H1 (cell line): ENCODE measurements around the gene MMP15. TPM values are rescaled to one million over a fixed set of nuclear protein-coding genes. Genes with fewer than 3 reads are reported as not detected.
"Not testable (repeated sequence)": the region's sequence is repeated elsewhere in the genome, so short reads cannot be mapped to it uniquely, and the experiment has no call there.

Experiments used
- CTCF ChIA-PET: fragments of 300-600 bp; sonication (Branson Sonifier 250); formaldehyde crosslinking; loops from one replicate; lab custom pipeline; 2021; ENCODE audit not compliant: partially characterized antibody; lab: Charles Lee
- POLR2A ChIA-PET: fragments of 300-600 bp; sonication (Branson Sonifier 250); formaldehyde crosslinking; loops from one replicate; lab custom pipeline; 2021; ENCODE audit warnings: inconsistent platforms; ENCODE audit not compliant: partially characterized antibody; lab: Charles Lee
- DNase-seq, 2 experiments: peaks; one replicate each; pipeline versions ENCODE4 v3.0.0 to v3.0.0-alpha.2; 2010 to 2022; ENCODE audit warnings: low spot score in 2 of 2, low read depth in 1 of 2, mixed read lengths in 1 of 2
- FAIRE-seq: peaks from 2 replicates; lab custom pipeline; 2011; peaks lifted over from hg19 to GRCh38; lab: Jason Lieb, UNC
- H2AFZ ChIP-seq: 2 replicates; pipeline ENCODE4 v1.8.1; 2012; ENCODE audit warnings: low read length, inconsistent platforms
- H2AK5ac ChIP-seq: 2 replicates; pipeline ENCODE4 v1.6.1; 2013; ENCODE audit warnings: low read depth, low read length
- H2BK120ac ChIP-seq: replicated peaks from 2 replicates; pipeline ENCODE3; 2013; ENCODE audit warnings: low read depth, low read length, inconsistent platforms
- H2BK12ac ChIP-seq: 2 replicates; pipeline ENCODE4 v1.6.1; 2013; ENCODE audit warnings: low read depth, low read length
- H2BK15ac ChIP-seq: 2 replicates; pipeline ENCODE4 v1.6.1; 2013; ENCODE audit warnings: low read length
- H2BK20ac ChIP-seq: 2 replicates; pipeline ENCODE4 v1.6.1; 2013; ENCODE audit warnings: low read length
- H2BK5ac ChIP-seq: 2 replicates; pipeline ENCODE4 v1.6.1; 2013; ENCODE audit warnings: low read depth, low read length
- H3K14ac ChIP-seq: 2 replicates; pipeline ENCODE4 v1.6.1; 2013; ENCODE audit warnings: inconsistent platforms; ENCODE audit not compliant: insufficient read length
- H3K18ac ChIP-seq: 2 replicates; pipeline ENCODE4 v1.6.1; 2013; ENCODE audit warnings: low read length; ENCODE audit errors: extremely low read depth
- H3K23ac ChIP-seq: 2 replicates; pipeline ENCODE4 v1.6.1; 2013; ENCODE audit warnings: inconsistent platforms; ENCODE audit not compliant: insufficient read length
- H3K23me2 ChIP-seq: 2 replicates; pipeline ENCODE4 v1.6.1; 2013; ENCODE audit warnings: low read depth, low read length
- H3K27ac ChIP-seq: 2 replicates; pipeline ENCODE4 v1.6.1; 2011; ENCODE audit warnings: low read depth, low read length, inconsistent platforms
- H3K27me3 ChIP-seq, 4 experiments: replicated peaks in 1 of 4; 1 replicate in 1 of 4; 2 replicates in 3 of 4; pipeline versions ENCODE4 v1.6.1 to v1.8.1; 2011 to 2013; ENCODE audit warnings: low read length in 3 of 4, mild to moderate bottlenecking in 3 of 4, inconsistent platforms in 2 of 4, mixed read lengths in 2 of 4, moderate library complexity in 1 of 4; ENCODE audit not compliant: control insufficient read depth in 3 of 4, insufficient read depth in 3 of 4; ENCODE audit errors: extremely low read depth in 1 of 4
- H3K36me3 ChIP-seq, 4 experiments: 2 replicates each; pipeline versions ENCODE4 v1.6.1 to v1.8.1; 2011 to 2013; ENCODE audit warnings: mild to moderate bottlenecking in 4 of 4, low read length in 3 of 4, moderate library complexity in 2 of 4, control low read depth in 1 of 4, inconsistent platforms in 1 of 4; ENCODE audit not compliant: insufficient read depth in 4 of 4, control insufficient read depth in 2 of 4
- H3K4ac ChIP-seq: replicated peaks from 2 replicates; pipeline ENCODE3; 2013; ENCODE audit warnings: low read length, low read depth, mixed read lengths, inconsistent platforms; ENCODE audit not compliant: insufficient read length
- H3K4me1 ChIP-seq, 4 experiments: replicated peaks in 1 of 4; 1 replicate in 1 of 4; 2 replicates in 3 of 4; pipeline versions ENCODE4 v1.6.1 to v1.8.1; 2011 to 2013; ENCODE audit warnings: low read length in 3 of 4, inconsistent platforms in 2 of 4, mixed read lengths in 1 of 4; ENCODE audit not compliant: insufficient read depth in 4 of 4, control insufficient read depth in 3 of 4
- H3K4me2 ChIP-seq, 2 experiments: 2 replicates each; pipeline versions ENCODE4 v1.6.1 to v1.8.1; 2011 to 2013; ENCODE audit warnings: low read depth in 2 of 2, low read length in 2 of 2, control low read depth in 1 of 2, inconsistent platforms in 1 of 2, mild to moderate bottlenecking in 1 of 2; ENCODE audit not compliant: insufficient read depth in 1 of 2
- H3K4me3 ChIP-seq, 4 experiments: fragments of 200-600, 300-600 bp in 1 of 4; sonication (generic), shearing (Covaris generic), sonication (Bioruptor Twin) in 1 of 4; 2 replicates each; pipeline versions ENCODE4 v1.5.1 to v1.8.1; 2011 to 2016; ENCODE audit warnings: low read length in 4 of 4, low read depth in 3 of 4, control low read depth in 2 of 4, inconsistent platforms in 2 of 4, mild to moderate bottlenecking in 2 of 4, mixed read lengths in 1 of 4, moderate library complexity in 1 of 4; ENCODE audit not compliant: insufficient read depth in 2 of 4; ENCODE audit errors: extremely low read depth in 1 of 4
- H3K56ac ChIP-seq: replicated peaks from 2 replicates; pipeline ENCODE3; 2013; ENCODE audit warnings: low read depth, mild to moderate bottlenecking, mixed read lengths, low read length, inconsistent platforms; ENCODE audit not compliant: insufficient read length
- H3K79me1 ChIP-seq: 2 replicates; pipeline ENCODE4 v1.6.1; 2013; ENCODE audit warnings: low read depth, low read length, control low read depth
- H3K79me2 ChIP-seq, 2 experiments: 2 replicates each; pipeline versions ENCODE4 v1.6.1 to v1.8.1; 2012 to 2013; ENCODE audit warnings: low read length in 2 of 2, mild to moderate bottlenecking in 2 of 2, inconsistent platforms in 1 of 2; ENCODE audit not compliant: insufficient read depth in 2 of 2, control insufficient read depth in 1 of 2
- H3K9ac ChIP-seq, 4 experiments: replicated peaks in 1 of 4; 1 replicate in 1 of 4; 2 replicates in 3 of 4; pipeline versions ENCODE4 v1.6.1 to v1.8.1; 2011 to 2013; ENCODE audit warnings: low read depth in 3 of 4, low read length in 3 of 4, control low read depth in 2 of 4, mild to moderate bottlenecking in 2 of 4, moderate library complexity in 2 of 4, inconsistent platforms in 1 of 4; ENCODE audit errors: extremely low read depth in 1 of 4
- H3K9me3 ChIP-seq, 2 experiments: 2 replicates each; pipeline versions ENCODE4 v1.6.1 to v1.8.1; 2012 to 2013; ENCODE audit warnings: mild to moderate bottlenecking in 2 of 2, moderate library complexity in 2 of 2, control low read depth in 1 of 2, inconsistent platforms in 1 of 2, low read depth in 1 of 2, low read length in 1 of 2, mixed read lengths in 1 of 2; ENCODE audit not compliant: insufficient read depth in 2 of 2
- H4K20me1 ChIP-seq, 2 experiments: replicated peaks in 1 of 2; 2 replicates each; pipeline versions ENCODE3 to v1.8.1; 2011 to 2013; ENCODE audit warnings: inconsistent platforms in 2 of 2, low read length in 2 of 2, mild to moderate bottlenecking in 1 of 2; ENCODE audit not compliant: insufficient read depth in 2 of 2, control insufficient read depth in 1 of 2
- H4K5ac ChIP-seq: 2 replicates; pipeline ENCODE4 v1.6.1; 2013; ENCODE audit warnings: low read length, low read depth, mixed read lengths, inconsistent platforms; ENCODE audit not compliant: insufficient read length
- H4K8ac ChIP-seq: 2 replicates; pipeline ENCODE4 v1.8.0; 2013; ENCODE audit warnings: mild to moderate bottlenecking, moderate library complexity, low read length, inconsistent platforms; ENCODE audit not compliant: insufficient read depth; ENCODE audit errors: extremely low read depth
- H4K91ac ChIP-seq: replicated peaks from 2 replicates; pipeline ENCODE3; 2013; ENCODE audit warnings: low read length, mixed read lengths, inconsistent platforms; ENCODE audit not compliant: insufficient read length
- WGBS, 2 experiments: shearing (Covaris generic) in 1 of 2; methylation state at CpG; one replicate each; pipeline versions ENCODE4 v1.1.6 to v1.1.7; 2013 to 2015; ENCODE audit warnings: low lambda C conversion rate in 2 of 2, mixed read lengths in 2 of 2, inconsistent platforms in 1 of 2, low coverage in 1 of 2, missing lambda C conversion rate in 1 of 2; ENCODE audit not compliant: insufficient replicate concordance in 2 of 2, insufficient coverage in 1 of 2, insufficient read length in 1 of 2; ENCODE audit errors: extremely low coverage in 1 of 2, missing lambda C conversion rate in 1 of 2; 5-methylcytosine and 5-hydroxymethylcytosine counted together
- polyA plus RNA-seq, 7 experiments: library from polyadenylated mRNA; depleted of rRNA in 3 of 7; stranded (reverse) in 5 of 7; unstranded in 2 of 7; fragments of >200 nt in 5 of 7; fragments of 200-250 nt in 2 of 7; gene quantifications; 1 replicate in 5 of 7; 2 replicates in 1 of 7; 4 replicates in 1 of 7; pipeline versions ENCODE4 v1.2.1 to v1.2.3, GENCODE V29; 2011 to 2013; ENCODE audit warnings: missing spikeins in 2 of 7, mixed read lengths in 2 of 7
- total RNA-seq: library from RNA; stranded (reverse); fragmentation: NEBNext Ultra II Directional; extraction: Animal tissue kit (Norgen Biotek cat#: 25700); gene quantifications from 2 replicates; pipeline ENCODE4 v1.2.1, GENCODE V29; 2021

The MMP15 gene
- total and polyA plus RNA-seq, 2 of the 8 experiments (the other 6 are each of a cell fraction or from before 2014, with no cell fraction given): 38.5 to 42.2 TPM

GRCh38 chr16:58072134-58072533 lies 46.6 kb downstream of the MMP15 start:
- H3K23me2 ChIP-seq, H3K79me1 ChIP-seq, H3K79me2 ChIP-seq, H3K4ac ChIP-seq, H3K23ac ChIP-seq, FAIRE-seq, H2BK120ac ChIP-seq, H3K4me2 ChIP-seq, H2BK12ac ChIP-seq, H3K27ac ChIP-seq, H2AK5ac ChIP-seq, H3K9ac ChIP-seq, H4K5ac ChIP-seq, H2AFZ ChIP-seq, H3K56ac ChIP-seq, H4K20me1 ChIP-seq, H4K8ac ChIP-seq, H3K36me3 ChIP-seq, H2BK5ac ChIP-seq, H4K91ac ChIP-seq, H2BK20ac ChIP-seq, H3K27me3 ChIP-seq, H3K4me1 ChIP-seq, DNase-seq, H3K4me3 ChIP-seq, POLR2A ChIA-PET, H3K14ac ChIP-seq, H3K18ac ChIP-seq, H3K9me3 ChIP-seq, H2BK15ac ChIP-seq: not testable (repeated sequence)
- WGBS, 2 experiments: 98% methylated on average over 5 of the region's 5 CpGs; no CpG with 5 or more reads in 1 of the 2 experiments
- CTCF ChIA-PET: interaction anchor here (0.6 to 2.0 kb wide), 4 partner anchors 25 to 49 kb away, joined by 3 to 4 read pairs (median 4); no protein-coding TSS in a partner anchor

- not testable (repeated sequence) for H3K9ac ChIP-seq, H2AFZ ChIP-seq, H3K23me2 ChIP-seq, H4K8ac ChIP-seq, H3K18ac ChIP-seq, H3K4me2 ChIP-seq, H4K20me1 ChIP-seq, H2BK5ac ChIP-seq, H3K56ac ChIP-seq, H3K14ac ChIP-seq, H3K9me3 ChIP-seq, H3K36me3 ChIP-seq, H4K5ac ChIP-seq, H4K91ac ChIP-seq, H3K23ac ChIP-seq, H3K4ac ChIP-seq, DNase-seq, H3K27ac ChIP-seq, H3K4me3 ChIP-seq, H3K4me1 ChIP-seq, H2BK120ac ChIP-seq, H3K27me3 ChIP-seq, H2BK20ac ChIP-seq, H2BK12ac ChIP-seq, H2AK5ac ChIP-seq, H3K79me2 ChIP-seq, H2BK15ac ChIP-seq, H3K79me1 ChIP-seq, FAIRE-seq
- CTCF ChIA-PET: interaction anchor here (1.1 to 2.0 kb wide), 4 partner anchors 24 to 49 kb away, joined by 3 to 4 read pairs (median 4); no protein-coding TSS in a partner anchor
- POLR2A ChIA-PET: interaction anchor here (0.6 kb wide), 1 partner anchor 431 kb away, joined by 4 read pairs; no protein-coding TSS in a partner anchor
- WGBS, 2 experiments: 100% methylated on average over 2 of the region's 2 CpGs; no CpG with 5 or more reads in 1 of the 2 experiments
These were observed 47.5 kb downstream of the MMP15 start for GRCh38 chr16:58073086-58073485.
